ENCODE data around the gene ITGA2. TPM values are rescaled to one million over a fixed set of nuclear protein-coding genes. Genes with fewer than 3 reads are reported as not detected.

Gene ITGA2
- total RNA-seq, 1 donor from 2014 or later: 35.0 TPM

GRCh38 chr5:53010814-53011213 is 21.7 kb downstream of the ITGA2 start:
- no peak overlapping the region for H3K4me3 ChIP-seq (ENCODE audit: low read depth, low read length)
- H3K36me3 ChIP-seq (ENCODE audit: control insufficient read depth, insufficient read depth, low read length): no peaks in the 10 kb centered on the region
- FAIRE-seq: no peak
- TF ChIP-seq CTCF (IDR thresholded peaks at IDR 0.05; ENCODE audit: insufficient read depth, low read length, severe bottlenecking): no peak
- no peaks in the 10 kb centered on the region for H3K27me3 ChIP-seq (ENCODE audit: control insufficient read depth, insufficient read depth, low read length)
- no peak for DNase-seq (ENCODE audit: low read depth)

GRCh38 chr5:53011233-53011632 is 22.1 kb downstream of the ITGA2 start:
- no peak for TF ChIP-seq CTCF (IDR thresholded peaks at IDR 0.05; ENCODE audit: insufficient read depth, low read length, severe bottlenecking)
- DNase-seq (ENCODE audit: low read depth) (no peak), FAIRE-seq (no peak)
- Histone ChIP-seq H3K4me3 (ENCODE audit: low read depth, low read length) (no peak overlapping the region), H3K27me3 (ENCODE audit: control insufficient read depth, insufficient read depth, low read length) (no peaks in the 10 kb centered on the region), H3K36me3 (ENCODE audit: control insufficient read depth, insufficient read depth, low read length) (no peaks in the 10 kb centered on the region)

- Histone ChIP-seq H3K27me3 (ENCODE audit: control insufficient read depth, insufficient read depth, low read length) (no peaks in the 10 kb centered on the region), H3K36me3 (ENCODE audit: control insufficient read depth, insufficient read depth, low read length) (no peaks in the 10 kb centered on the region), H3K4me3 (ENCODE audit: low read depth, low read length) (no peak overlapping the region)
- no peak for TF ChIP-seq CTCF (IDR thresholded peaks at IDR 0.05; ENCODE audit: insufficient read depth, low read length, severe bottlenecking)
- DNase-seq (ENCODE audit: low read depth): no peak
- no peak for FAIRE-seq
Measured at GRCh38 chr5:53013857-53014256, 24.7 kb downstream of the ITGA2 start.

GRCh38 chr5:53017383-53017782 is 28.2 kb downstream of the ITGA2 start:
- H3K4me3 ChIP-seq (ENCODE audit: low read depth, low read length): no peak overlapping the region
- no peak for TF ChIP-seq CTCF (IDR thresholded peaks at IDR 0.05; ENCODE audit: insufficient read depth, low read length, severe bottlenecking)
- no peaks in the 10 kb centered on the region for H3K27me3 ChIP-seq (ENCODE audit: control insufficient read depth, insufficient read depth, low read length)
- DNase-seq (ENCODE audit: low read depth): no peak
- FAIRE-seq: no peak
- H3K36me3 ChIP-seq (ENCODE audit: control insufficient read depth, insufficient read depth, low read length): no peaks in the 10 kb centered on the region

- TF ChIP-seq CTCF (IDR thresholded peaks at IDR 0.05; ENCODE audit: insufficient read depth, low read length, severe bottlenecking): no peak
- no peak for FAIRE-seq
- Histone ChIP-seq H3K36me3 (ENCODE audit: control insufficient read depth, insufficient read depth, low read length) (no peaks in the 10 kb centered on the region), H3K4me3 (ENCODE audit: low read depth, low read length) (no peak overlapping the region), H3K27me3 (ENCODE audit: control insufficient read depth, insufficient read depth, low read length) (no peaks in the 10 kb centered on the region)
- DNase-seq (ENCODE audit: low read depth): no peak
Measured at GRCh38 chr5:53017794-53018391, 28.7 kb downstream of the ITGA2 start.

GRCh38 chr5:53019320-53019719 is 30.2 kb downstream of the ITGA2 start:
- FAIRE-seq: no peak
- no peaks in the 10 kb centered on the region for H3K36me3 ChIP-seq (ENCODE audit: control insufficient read depth, insufficient read depth, low read length)
- DNase-seq (ENCODE audit: low read depth): peak; percentile 87
- H3K27me3 ChIP-seq (ENCODE audit: control insufficient read depth, insufficient read depth, low read length): no peaks in the 10 kb centered on the region
- no peak for TF ChIP-seq CTCF (IDR thresholded peaks at IDR 0.05; ENCODE audit: insufficient read depth, low read length, severe bottlenecking)
- no peak overlapping the region for H3K4me3 ChIP-seq (ENCODE audit: low read depth, low read length)
